Hepatocyte (in vitro differentiated cells): ENCODE data around the gene ARPP21. TPM values are rescaled to one million over a fixed set of nuclear protein-coding genes. Genes with fewer than 3 reads are reported as not detected.

Experiments
- DNase-seq: peaks from one replicate; pipeline ENCODE4 v3.0.0-alpha.2; 2016; ENCODE audit warnings: low spot score
- H2AFZ ChIP-seq: fragments of 200-600 bp; sonication (generic); 2 replicates; pipeline ENCODE4 v1.6.0; 2016; ENCODE audit warnings: antibody characterized with exemption, mild to moderate bottlenecking
- H3K27ac ChIP-seq: fragments of 200-600 bp; sonication (generic); 2 replicates; pipeline ENCODE4 v1.5.1; 2016; ENCODE audit warnings: mild to moderate bottlenecking
- H3K27me3 ChIP-seq: fragments of 200-600 bp; sonication (generic); 2 replicates; pipeline ENCODE4 v1.6.1; 2016
- H3K36me3 ChIP-seq: fragments of 200-600 bp; sonication (generic); replicated peaks from 2 replicates; pipeline ENCODE4 v1.5.1; 2016; ENCODE audit warnings: low read depth; ENCODE audit not compliant: insufficient read depth
- H3K4me1 ChIP-seq: fragments of 200-600 bp; sonication (generic); 2 replicates; pipeline ENCODE4 v1.5.1; 2016; ENCODE audit warnings: mild to moderate bottlenecking, moderate library complexity; ENCODE audit not compliant: insufficient read depth
- H3K4me2 ChIP-seq: fragments of 200-600 bp; sonication (generic); 2 replicates; pipeline ENCODE4 v1.6.0; 2016
- H3K4me3 ChIP-seq: fragments of 200-600 bp; sonication (generic); 2 replicates; pipeline ENCODE4 v1.5.1; 2016; ENCODE audit warnings: mild to moderate bottlenecking
- H3K79me2 ChIP-seq: fragments of 200-600 bp; sonication (generic); 2 replicates; pipeline ENCODE4 v1.6.0; 2017; ENCODE audit warnings: mild to moderate bottlenecking
- H3K9me2 ChIP-seq: fragments of 200-600 bp; sonication (generic); replicated peaks from 2 replicates; pipeline ENCODE4 v1.6.0; 2017; ENCODE audit warnings: mild to moderate bottlenecking; ENCODE audit not compliant: insufficient read depth
- H3K9me3 ChIP-seq: fragments of 200-600 bp; sonication (generic); 2 replicates; pipeline ENCODE4 v1.5.1; 2016; ENCODE audit warnings: low read depth, mild to moderate bottlenecking
- H4K20me1 ChIP-seq: fragments of 200-600 bp; sonication (generic); 2 replicates; pipeline ENCODE4 v1.6.0; 2016; ENCODE audit warnings: mild to moderate bottlenecking; ENCODE audit not compliant: insufficient read depth, poor library complexity, severe bottlenecking
- CTCF ChIP-seq: fragments of 200-600 bp; sonication (generic); IDR thresholded peaks from 2 replicates; pipeline ENCODE4 v1.5.1; 2016; ENCODE audit warnings: antibody characterized with exemption, mild to moderate bottlenecking; ENCODE audit not compliant: poor library complexity
- EZH2 ChIP-seq: fragments of 200-600 bp; sonication (generic); IDR thresholded peaks from 2 replicates; pipeline ENCODE4 v1.6.1; 2016; ENCODE audit warnings: antibody characterized with exemption, mild to moderate bottlenecking, borderline replicate concordance
- EZH2phosphoT487 ChIP-seq: fragments of 200-600 bp; sonication (generic); IDR thresholded peaks from one replicate; pipeline ENCODE4 v1.6.1; 2018; ENCODE audit warnings: antibody characterized with exemption, mild to moderate bottlenecking, low read depth, moderate library complexity; ENCODE audit not compliant: unreplicated experiment, severe bottlenecking
- WGBS: methylation state at CpG from one replicate; pipeline ENCODE4 v1.1.6; 2016; ENCODE audit warnings: low lambda C conversion rate; ENCODE audit errors: missing lambda C conversion rate; 5-methylcytosine and 5-hydroxymethylcytosine counted together
- polyA plus RNA-seq: library from polyadenylated mRNA; unstranded; fragments of >200 nt; fragmentation: Nextera tagmentation; extraction: Ambion mirVana; gene quantifications from 2 replicates; pipeline ENCODE4 v1.2.1, GENCODE V29; 2016
- total RNA-seq: library from RNA; depleted of rRNA; stranded (reverse); fragments of >200 nt; gene quantifications from 2 replicates; pipeline ENCODE4 v1.2.3, GENCODE V29; 2014

Gene ARPP21
- total RNA-seq: not detected in 2 replicates
- polyA plus RNA-seq: 0.19 TPM in 1 of 2 replicates, not detected in the other

- whole genome bisulfite sequencing: 3% methylated on average over 68 of the region's 83 CpGs
- no peaks in the 10 kb centered on the region for H4K20me1 ChIP-seq
- H3K27me3 ChIP-seq: peaks cover 68% of the 10 kb centered on the region
- no peaks in the 10 kb centered on the region for H3K9me2 ChIP-seq
- peak within 1 kb of the TSS; percentile 24 for H3K4me3 ChIP-seq
- no peaks in the 10 kb centered on the region for H3K36me3 ChIP-seq
- no peaks in the 10 kb centered on the region for H3K79me2 ChIP-seq
- H3K4me1 ChIP-seq: peaks cover 3% of the 10 kb centered on the region
- H3K4me2 ChIP-seq: peak within 1 kb of the TSS; percentile 98
- DNase-seq: peak; percentile 31
- no peak within 1 kb of the TSS for H3K27ac ChIP-seq
- no peaks in the 10 kb centered on the region for H3K9me3 ChIP-seq
- H2AFZ ChIP-seq: peak within 1 kb of the TSS; percentile 67
- TF ChIP-seq EZH2phosphoT487 (no peak), EZH2 (peak; percentile 89), CTCF (no peak)
These were observed at the start of gene ARPP21 for GRCh38 chr3:35639254-35640186. ARPP21 (plus strand) TSS chr3:35639525; CDS start chr3:35681752, 42,227 bp downstream.

GRCh38 chr3:35592589-35593295, 46.6 kb upstream of the ARPP21 start:
- Histone ChIP-seq H3K27me3 (no peaks in the 10 kb centered on the region), H3K36me3 (no peaks in the 10 kb centered on the region), H3K4me3 (no peak overlapping the region), H3K27ac (no peak overlapping the region), H3K4me2 (no peak overlapping the region), H3K9me3 (no peaks in the 10 kb centered on the region), H3K79me2 (no peaks in the 10 kb centered on the region), H2AFZ (no peak overlapping the region), H3K9me2 (no peaks in the 10 kb centered on the region), H3K4me1 (no peaks in the 10 kb centered on the region), H4K20me1 (no peaks in the 10 kb centered on the region)
- DNase-seq: no peak
- TF ChIP-seq EZH2phosphoT487: no peak
- no peak for TF ChIP-seq CTCF
- no peak for TF ChIP-seq EZH2
- WGBS: 74% methylated on average over 5 of the region's 5 CpGs

GRCh38 chr3:35594739-35595138, 44.6 kb upstream of the ARPP21 start:
- no peaks in the 10 kb centered on the region for H3K4me1 ChIP-seq
- no peaks in the 10 kb centered on the region for H3K36me3 ChIP-seq
- H3K4me2 ChIP-seq: no peak overlapping the region
- no peaks in the 10 kb centered on the region for H3K27me3 ChIP-seq
- no peaks in the 10 kb centered on the region for H3K79me2 ChIP-seq
- no peak overlapping the region for H3K27ac ChIP-seq
- H4K20me1 ChIP-seq: no peaks in the 10 kb centered on the region
- H2AFZ ChIP-seq: no peak overlapping the region
- no peak overlapping the region for H3K4me3 ChIP-seq
- TF ChIP-seq EZH2 (no peak), EZH2phosphoT487 (no peak), CTCF (no peak)
- no peak for DNase-seq
- H3K9me2 ChIP-seq: no peaks in the 10 kb centered on the region
- no peaks in the 10 kb centered on the region for H3K9me3 ChIP-seq
